HG02970 (cell line): ENCODE results near the gene DOCK2.

Source experiments
- ATAC-seq: cut with Tn5 transposase; IDR thresholded peaks from one replicate; pipeline ENCODE4 v1.9.1; 2021; ENCODE audit warnings: mild to moderate bottlenecking, moderate library complexity, moderate number of reproducible peaks; ENCODE audit not compliant: unreplicated experiment, low FRiP score

DOCK2 gene

DNA sequence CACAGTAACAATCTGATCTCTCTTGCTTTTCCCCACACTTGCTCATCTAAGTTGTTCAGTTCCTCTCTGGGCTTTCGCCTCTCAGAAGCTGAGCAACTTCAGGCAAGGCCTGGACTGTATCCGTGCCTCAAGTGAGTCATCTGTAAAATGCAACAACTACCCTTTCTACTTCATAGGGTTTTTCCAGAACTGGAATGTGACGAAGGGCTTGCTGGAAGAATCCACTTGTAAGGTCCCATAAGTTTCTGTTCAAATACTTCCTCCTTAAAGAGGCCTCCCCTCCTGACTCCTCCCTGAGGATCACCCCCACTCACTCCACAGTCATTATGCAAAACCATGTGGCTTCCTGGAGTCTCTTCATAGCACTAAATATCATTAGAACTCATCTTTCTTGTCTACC lies 360.7 kb downstream of the DOCK2 start:
- ATAC-seq: no peak

DNA sequence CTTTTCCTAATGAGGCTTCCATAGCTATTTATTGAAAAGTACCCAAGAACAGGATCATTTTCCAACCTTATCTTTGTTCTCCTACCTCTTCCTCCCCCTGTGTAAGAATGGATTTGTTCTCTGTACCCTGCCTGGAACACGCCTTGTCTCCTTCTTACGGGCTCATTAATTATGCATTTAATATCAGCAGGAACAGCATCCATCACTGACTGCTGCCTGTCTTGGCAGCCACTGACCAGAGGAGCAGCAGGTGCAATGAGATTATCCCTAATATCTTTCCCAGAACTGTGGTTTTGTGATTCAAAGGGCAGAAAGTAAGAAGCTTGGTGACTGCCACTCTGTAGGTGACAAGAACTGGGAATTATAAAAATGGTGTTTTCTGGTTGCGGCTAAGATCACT lies 362.5 kb downstream of the DOCK2 start:
- no peak for ATAC-seq

DNA sequence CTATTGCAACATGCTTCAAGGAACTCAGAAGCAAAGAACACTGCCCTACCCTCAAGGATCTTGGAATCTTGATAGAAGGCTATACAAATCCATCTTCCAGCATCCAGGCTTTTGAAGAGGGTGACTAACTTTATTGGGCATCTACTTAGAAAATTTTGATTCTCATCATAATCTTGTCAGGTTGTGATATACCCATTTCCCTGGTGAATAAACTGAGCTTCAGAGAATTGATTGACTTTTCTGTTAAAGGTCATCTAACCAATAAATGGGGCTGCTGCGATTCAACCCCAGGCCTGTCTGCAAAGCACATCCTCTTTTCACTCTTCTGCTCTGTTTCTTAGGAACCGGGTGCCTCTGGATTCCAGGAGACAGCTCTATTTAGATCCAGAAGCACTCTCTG lies 363.1 kb downstream of the DOCK2 start:
- ATAC-seq: no peak

DNA sequence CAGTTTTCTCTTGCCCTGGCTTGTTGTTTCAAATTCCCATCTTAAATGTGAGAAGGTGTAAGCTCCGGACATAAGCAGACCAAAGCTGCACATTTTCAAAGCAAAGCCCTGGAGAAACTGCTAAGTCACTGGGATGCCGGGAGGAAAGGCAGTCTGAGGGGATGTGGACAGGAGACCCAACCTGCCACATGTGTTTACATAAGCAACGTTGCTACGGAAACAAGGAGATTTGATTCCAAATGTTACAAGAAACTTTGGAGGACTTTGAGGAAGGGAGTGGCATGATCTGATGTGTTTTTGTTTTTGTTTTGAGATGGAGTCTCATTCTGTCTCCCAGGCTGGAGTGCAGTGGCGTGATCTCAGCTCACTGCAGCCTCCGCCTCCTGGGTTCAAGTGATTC lies 368.9 kb downstream of the DOCK2 start:
- no peak for ATAC-seq

DNA sequence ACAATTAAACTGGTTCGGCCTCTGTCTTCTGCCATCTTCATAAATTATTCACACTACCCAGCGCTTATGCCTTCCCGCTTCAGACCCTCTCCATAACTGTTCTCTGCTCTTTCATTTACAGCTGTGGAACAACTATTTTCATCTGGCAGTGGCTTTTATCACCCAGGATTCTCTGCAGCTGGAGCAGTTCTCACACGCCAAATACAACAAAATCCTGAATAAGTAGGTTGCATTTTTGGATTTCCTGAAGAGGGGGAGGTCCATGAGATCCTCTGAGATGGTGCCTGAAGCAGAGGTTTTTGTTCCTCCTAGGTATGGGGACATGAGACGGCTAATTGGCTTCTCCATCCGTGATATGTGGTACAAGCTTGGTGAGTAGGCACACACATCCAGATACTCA lies 371.3 kb downstream of the DOCK2 start:
- ATAC-seq: no peak

DNA sequence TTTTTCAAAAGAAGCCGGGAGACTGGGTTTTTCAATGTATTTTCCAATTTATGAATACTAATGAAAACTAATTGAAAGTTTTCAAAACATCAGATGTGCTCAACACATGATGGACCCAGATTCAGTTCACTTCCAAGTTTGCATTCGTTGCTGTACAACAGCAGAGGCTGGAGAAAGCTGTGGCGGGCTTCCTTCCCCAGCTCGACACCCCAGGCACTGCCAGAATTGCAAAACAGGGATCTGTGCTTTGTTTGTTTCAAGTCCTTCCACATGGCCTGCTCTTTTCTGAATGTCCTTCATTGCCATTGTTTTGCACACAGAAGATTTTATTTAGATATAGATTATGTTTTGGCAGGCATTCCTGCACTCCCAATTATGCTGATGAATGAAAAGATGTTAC lies 373.5 kb downstream of the DOCK2 start:
- no peak for ATAC-seq

DNA sequence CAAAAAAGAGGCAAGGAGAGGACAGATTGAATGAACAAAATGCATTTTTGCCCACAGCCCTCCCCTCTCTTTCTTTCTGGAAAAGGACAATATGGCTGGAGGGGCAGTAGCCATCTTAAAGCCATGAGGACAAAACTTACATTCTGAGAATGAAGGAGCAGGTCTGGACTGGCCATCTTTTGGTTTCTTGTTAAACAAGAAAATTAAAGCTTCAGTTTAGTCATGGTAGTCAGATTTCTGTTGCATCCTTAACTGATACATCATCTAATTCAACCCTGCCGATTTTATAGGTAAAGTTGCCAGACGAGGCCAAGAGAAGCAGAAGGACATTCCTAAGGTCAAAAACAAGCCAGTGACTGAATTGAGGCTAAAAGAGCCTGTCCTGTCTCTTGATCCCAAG lies 374.7 kb downstream of the DOCK2 start:
- ATAC-seq: no peak

DNA sequence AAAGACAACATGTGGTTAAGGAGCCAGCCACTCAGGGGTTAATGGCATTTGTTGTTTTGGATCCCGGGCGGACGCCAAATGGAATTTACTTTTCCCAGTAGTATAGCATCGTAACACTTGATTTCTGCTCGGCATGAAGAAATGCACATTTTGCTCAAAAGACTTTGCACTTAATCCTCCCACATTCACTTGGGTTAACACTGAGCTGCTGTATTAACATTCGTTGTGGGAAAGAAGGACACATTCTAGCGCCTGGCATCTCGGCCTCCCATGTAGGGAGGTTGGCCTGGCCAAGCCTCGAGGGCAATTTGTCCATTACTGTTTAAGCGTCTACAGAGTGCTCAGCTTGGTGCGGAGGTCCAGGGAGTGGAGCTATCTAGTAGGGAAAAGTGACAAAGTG lies 375.5 kb downstream of the DOCK2 start:
- ATAC-seq: no peak

DNA sequence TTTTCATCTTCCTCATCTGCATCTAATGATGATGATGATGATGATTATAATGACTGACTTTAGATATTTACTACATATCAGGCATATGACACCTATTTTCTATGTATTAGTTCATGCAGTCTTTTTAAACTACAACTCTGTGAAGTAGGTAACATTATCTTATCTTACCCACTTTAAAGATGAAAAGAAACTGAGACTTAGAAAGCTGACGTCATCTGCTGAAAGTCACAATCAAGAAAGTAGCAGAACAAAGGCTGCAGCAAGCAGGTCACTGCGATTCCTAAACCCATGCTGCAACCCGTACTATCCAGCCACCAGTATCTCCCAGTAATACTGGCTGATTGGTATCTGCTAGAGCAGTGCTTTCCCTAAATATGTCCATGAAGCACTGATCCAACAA lies 383.3 kb downstream of the DOCK2 start:
- no peak for ATAC-seq

DNA sequence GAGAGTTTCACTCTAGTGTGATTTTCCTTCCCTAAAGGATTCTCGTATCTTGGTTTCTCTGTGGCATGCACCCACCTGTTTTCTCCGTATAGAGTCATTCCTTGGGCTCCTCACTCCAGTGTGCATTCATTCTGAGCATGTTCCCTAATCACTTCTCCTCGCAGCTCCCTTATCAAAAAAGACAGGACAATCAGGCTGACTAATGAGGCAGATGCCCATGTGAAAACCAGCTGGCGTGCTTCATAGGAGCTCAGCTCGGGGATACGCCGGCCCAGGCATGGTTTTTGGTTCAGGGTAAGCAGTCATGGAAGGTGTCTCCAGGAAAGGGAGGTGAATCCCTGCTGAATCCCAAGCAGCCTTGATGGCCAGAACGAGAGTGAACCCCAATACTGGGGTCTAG lies 384.4 kb downstream of the DOCK2 start:
- ATAC-seq: no peak

DNA sequence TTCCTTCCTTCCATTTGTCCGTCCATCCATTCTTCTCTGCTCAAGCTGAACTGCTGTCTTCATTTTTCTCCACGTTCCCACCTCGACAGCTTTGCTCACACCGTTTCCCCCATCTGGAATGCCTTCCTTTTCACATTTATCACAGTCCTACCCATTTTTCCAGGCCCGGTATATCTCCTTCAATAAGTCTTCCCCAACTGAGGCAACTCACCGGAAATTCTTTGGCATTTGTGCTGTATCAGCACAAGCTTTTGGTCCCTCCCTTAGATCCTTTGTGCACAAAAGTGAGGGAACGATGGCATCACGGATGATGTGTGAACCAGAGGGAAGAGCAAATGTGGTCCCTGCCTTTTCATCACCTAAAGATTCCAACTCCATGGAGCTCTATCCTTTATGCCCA lies 388.8 kb downstream of the DOCK2 start:
- ATAC-seq: no peak

DNA sequence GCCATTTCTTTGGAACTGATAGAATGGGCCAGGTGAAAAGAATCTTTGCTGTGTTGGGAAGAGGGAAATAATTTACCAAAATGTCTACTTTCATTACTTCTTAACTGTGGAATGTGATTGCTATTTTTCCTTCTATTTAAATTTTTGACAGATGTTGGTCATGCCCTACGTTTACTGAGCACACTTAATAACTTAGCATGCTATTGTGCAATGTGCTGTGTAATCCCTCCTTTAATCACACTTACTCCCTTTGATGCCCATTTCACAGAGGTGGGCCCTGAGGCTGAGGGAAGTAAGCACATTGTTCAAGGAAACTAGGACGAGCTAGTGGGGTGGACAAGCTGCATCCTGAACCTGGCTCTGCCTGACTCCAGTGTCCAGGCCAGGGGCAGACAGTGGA lies 391.0 kb downstream of the DOCK2 start:
- ATAC-seq: no peak

DNA sequence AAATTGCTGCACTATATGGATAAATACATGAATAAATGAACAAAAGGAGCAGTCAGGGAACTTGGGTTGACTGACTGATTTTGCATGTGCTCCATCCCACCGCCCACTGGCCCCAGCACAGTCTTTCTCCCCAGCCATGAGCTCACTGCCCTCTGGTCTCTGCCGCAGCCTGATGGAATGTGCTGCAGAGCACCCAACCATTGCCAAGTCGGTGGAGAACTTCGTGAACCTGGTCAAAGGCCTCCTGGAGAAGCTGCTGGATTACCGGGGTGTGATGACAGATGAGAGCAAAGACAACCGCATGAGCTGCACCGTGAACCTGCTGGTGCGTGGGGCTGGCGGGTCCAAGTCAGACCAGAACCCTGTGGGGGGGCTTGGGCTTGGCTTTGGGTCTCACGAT lies 397.2 kb downstream of the DOCK2 start:
- no peak for ATAC-seq

DNA sequence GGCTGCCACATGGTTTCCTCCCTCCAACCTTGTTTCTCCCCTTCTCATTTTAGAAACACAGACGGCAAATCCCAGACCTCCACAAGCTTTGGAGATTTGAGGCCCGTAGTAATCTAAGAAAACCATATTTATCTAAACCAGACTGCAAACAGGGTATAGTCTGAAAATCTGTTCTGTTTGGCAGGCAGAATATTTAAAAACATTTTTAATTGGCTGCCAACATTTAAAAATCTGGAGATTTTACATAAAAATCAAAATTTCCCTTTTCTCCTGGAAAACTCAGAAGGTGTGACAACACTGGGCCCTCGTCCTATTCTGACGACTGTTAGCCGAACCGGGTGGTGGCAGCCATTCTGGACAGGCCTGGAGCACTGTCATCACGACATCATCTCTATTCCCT lies 401.2 kb downstream of the DOCK2 start:
- ATAC-seq: no peak

DNA sequence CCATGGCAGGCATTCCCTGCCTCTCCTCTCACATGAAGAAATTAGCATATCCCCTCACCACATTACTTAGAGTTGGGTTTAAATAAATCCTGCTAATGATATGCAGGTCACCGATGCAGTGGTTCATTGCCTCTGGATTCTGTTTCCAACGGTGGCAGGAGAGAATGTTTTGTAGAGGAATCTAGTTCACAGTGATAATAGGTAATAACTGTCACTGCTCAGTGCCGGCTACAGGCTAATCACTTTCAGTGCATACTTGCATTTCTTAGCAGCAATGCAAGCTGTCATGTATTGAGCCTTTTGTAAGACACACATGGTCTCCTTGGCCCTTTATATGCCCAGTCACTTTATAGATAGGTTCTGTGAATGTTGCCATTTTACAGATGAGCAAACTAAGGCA lies 402.8 kb downstream of the DOCK2 start:
- no peak for ATAC-seq

DNA sequence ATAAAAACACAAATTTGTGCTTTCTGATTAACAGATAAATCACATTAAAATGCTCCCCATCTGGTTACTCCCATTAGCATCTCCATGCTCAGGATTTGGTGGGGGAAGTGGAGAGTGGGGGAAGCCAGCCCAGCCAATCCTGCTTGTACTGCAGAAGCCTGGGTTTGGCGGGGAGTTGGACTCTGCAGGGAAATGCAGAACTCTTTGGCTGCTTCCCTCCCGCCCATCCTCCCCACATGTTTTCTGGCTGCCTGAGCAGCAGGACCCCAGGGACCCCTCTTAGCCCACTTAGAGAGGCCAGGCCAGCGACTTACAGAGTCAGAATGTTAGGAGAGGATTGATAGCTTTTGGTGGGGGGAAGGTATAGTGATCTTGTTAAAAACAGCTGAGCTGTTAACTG lies 409.2 kb downstream of the DOCK2 start:
- ATAC-seq: no peak

DNA sequence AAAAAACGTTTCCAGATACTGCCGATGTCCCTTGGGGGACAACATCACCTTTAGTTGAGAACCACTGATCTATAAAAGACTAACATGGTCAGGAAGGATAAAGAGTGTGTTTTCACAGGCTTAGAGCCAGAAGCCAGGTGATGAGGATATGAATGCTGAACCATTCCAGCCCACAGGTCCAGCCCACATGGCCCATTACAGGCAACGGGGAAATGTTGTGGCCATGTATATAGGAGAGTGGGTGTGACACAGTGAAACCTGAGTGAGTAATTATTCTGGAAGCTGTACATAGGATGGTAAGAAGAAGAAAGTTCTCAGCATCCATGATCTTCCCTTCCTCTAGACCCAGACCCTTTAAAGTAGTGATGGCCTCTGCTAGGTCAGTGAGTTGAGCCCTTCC lies 412.6 kb downstream of the DOCK2 start:
- no peak for ATAC-seq

DNA sequence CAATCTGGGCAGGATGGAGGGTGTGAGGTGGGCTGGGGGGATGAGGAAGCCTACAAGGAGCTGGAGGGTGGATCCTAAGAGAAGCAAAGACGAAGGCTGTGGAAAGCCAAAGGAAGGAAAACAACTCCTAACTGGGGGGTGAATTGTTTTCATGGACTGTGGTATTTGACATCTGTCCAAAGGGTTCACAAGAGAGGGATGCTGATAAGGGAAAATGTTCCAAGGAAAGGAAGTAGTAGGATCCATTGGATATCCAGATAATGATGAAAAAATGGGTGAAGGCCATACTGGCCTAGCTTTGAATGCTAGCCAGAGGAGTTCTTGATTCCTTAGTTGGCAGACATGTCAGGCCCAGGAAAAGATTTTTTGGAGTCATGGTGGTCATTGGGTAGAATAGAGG lies 416.8 kb downstream of the DOCK2 start:
- no peak for ATAC-seq

DNA sequence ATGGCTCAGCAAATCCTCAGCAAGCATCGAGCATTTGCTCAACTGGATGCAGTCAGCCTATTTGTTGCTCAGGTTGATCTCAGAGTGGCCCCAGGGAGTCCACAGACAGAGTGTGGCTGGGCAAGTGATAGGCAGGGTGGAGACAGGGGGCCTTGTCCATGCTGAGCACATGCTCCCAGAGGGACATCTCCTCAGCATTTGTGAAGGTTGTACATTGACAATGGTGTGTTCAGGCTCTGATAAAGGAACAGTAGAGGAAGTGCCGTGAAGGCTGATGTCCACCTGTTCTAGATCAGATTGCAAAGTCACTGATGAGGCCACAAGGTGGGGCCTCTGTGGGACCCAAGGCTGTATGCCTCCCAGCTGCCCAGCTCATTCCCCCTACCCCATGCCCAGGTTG lies 418.5 kb downstream of the DOCK2 start:
- ATAC-seq: no peak

DNA sequence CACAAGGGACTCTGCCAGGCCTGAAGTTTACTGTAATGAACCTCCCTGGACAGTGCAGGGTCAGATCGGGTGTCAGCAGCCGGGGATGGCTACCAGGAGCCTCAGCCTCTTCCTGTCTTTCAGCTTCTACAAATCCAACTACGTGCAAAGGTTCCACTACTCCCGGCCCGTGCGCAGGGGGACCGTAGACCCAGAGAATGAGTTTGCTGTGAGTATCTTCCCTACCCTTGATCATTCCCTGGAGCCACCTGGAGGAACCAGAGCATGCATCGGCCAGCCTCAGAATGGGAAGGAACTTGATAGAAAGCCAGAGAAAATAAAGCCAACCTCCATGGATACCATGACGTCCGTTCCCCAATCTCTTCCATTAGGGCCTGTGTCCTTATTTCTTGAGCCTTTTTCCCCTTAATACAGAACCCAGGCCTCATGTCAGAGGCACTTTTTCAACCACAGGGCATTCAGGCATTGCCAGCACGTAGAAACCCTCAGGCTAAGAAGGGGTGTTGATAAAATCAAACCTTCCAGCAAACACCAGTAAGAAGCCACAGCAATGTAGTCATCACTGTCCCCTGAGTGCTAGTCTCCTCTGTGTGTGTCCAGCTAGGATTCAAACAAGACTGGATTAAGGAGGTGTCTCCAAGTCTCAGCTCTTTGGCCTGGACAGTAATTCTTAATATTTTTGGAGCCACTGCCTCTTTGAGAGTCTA lies 419.6 kb downstream of the DOCK2 start:
- ATAC-seq: no peak

DNA sequence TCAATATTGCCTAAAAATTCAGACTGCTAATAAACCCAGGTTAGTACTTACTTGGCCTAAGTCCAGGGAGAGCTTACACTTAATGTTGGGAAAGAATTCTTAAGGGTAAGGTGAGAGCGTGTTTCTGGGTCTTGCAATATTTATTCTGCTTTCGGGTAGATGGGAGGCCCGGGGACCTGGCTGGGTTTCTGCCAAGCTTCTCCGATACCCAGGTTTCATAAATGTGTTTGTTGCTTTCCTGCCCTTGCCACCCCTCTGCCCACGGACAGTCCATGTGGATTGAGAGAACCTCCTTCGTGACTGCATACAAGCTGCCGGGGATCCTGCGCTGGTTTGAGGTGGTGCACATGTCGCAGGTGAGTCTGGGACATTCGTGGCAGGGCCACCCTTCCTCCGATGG lies 420.2 kb downstream of the DOCK2 start:
- ATAC-seq: no peak

DNA sequence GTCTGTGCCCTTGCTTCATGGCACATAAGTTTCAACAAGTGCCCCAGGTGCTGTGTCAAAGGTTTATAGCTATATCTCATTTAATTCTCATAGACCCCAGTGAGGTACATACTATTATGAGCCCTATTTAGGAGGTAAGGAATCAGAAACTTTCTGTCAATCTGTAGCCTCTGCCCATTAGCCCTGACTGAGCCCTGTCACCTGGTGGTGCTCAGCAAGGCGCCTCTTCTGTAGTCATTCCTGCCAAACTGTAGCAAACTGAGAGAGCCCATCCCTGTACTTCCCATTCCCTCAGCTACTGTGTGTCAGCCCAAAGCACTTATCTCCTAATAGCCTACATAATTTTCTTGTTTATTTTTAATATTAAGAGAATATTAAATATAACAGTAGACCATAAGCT lies 422.1 kb downstream of the DOCK2 start:
- no peak for ATAC-seq

DNA sequence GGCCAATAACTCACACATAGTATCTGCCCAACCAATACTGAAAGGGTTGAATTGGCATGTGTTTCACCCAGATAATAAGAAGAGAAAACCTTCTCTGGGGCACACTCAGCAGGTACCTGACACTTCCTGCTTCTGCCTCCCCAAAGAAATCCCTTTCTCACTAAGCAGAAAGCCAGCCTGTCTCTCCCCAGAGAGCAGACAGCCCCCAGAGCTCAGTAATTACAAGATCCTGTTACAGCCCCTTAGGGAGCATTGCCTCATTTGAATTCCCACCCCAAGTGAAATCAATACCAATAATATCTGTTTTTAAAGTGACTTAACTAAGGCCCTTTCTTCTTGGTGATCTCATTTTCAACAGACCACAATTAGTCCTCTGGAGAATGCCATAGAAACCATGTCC lies 430.1 kb downstream of the DOCK2 start:
- no peak for ATAC-seq
